Body of pancreas (tissue), 4 donors: ENCODE data around the gene MAPK7. TPM values are rescaled to one million over a fixed set of nuclear protein-coding genes. Genes with fewer than 3 reads are reported as not detected.

Experiments used
- ATAC-seq: fragments of 150-250 bp; one replicate; pipeline ENCODE4 v1.9.1; 2016
- DNase-seq, 4 donors: peaks; one replicate each; pipeline ENCODE4 v3.0.0-alpha.2; 2019
- H3K27ac ChIP-seq, 4 donors: fragments of 200-600 bp; sonication (generic); 1 replicate in 3 of 4; 2 replicates in 1 of 4; pipeline versions ENCODE4 v1.5.1 to v1.6.1; 2016 to 2019; ENCODE audit warnings: mild to moderate bottlenecking in 1 of 4, mixed read lengths in 1 of 4, moderate library complexity in 1 of 4
- H3K27me3 ChIP-seq, 2 donors: fragments of 200-600 bp; sonication (generic); one replicate each; pipeline ENCODE4 v1.6.0; 2016; ENCODE audit warnings: mild to moderate bottlenecking in 1 of 2
- H3K36me3 ChIP-seq, 2 donors: fragments of 200-600 bp; sonication (generic); replicated peaks in 1 of 2; 2 replicates each; pipeline ENCODE4 v1.5.1; 2016; ENCODE audit warnings: low read depth in 2 of 2; ENCODE audit not compliant: insufficient read depth in 1 of 2
- H3K4me1 ChIP-seq: fragments of 200-600 bp; sonication (generic); one replicate; pipeline ENCODE4 v1.6.0; 2016
- H3K4me3 ChIP-seq, 2 donors: fragments of 200-600 bp; sonication (generic); 1 replicate in 1 of 2; 2 replicates in 1 of 2; pipeline ENCODE4 v1.5.1; 2016 to 2019
- H3K9me3 ChIP-seq, 3 donors: fragments of 200-600 bp; sonication (generic); 1 replicate in 2 of 3; 2 replicates in 1 of 3; pipeline ENCODE4 v1.5.1; 2016
- POLR2A ChIP-seq, 3 donors: fragments of 450-650 bp; IDR thresholded peaks; one replicate each; pipeline ENCODE4 v1.6.1; 2016; ENCODE audit warnings: antibody characterized with exemption in 3 of 3, mild to moderate bottlenecking in 2 of 3
- WGBS, 2 donors: methylation state at CpG; one replicate each; pipeline ENCODE4 v1.1.5; 2017; 5-methylcytosine and 5-hydroxymethylcytosine counted together
- intact Hi-C: fragments of 100-400 bp; cut with DNase I; formaldehyde crosslinking; loops from one replicate; pipeline ENCODE4 v1.15.1; 2023
- total RNA-seq, 2 donors: library from RNA; depleted of rRNA; stranded (reverse); fragments of >200 nt; gene quantifications; one replicate each; pipeline ENCODE4 v1.1.0, GENCODE V29; 2016
- TF ChIP-seq, protein P1 (sequence below), 7 experiments: fragments of 450-650 bp in 4 of 7; fragments of 200-600 bp in 3 of 7; sonication (generic) in 3 of 7; IDR thresholded peaks; one replicate each; pipeline ENCODE4 v1.5.1; 2016 to 2019; ENCODE audit warnings: antibody characterized with exemption in 7 of 7

The MAPK7 gene
- total RNA-seq, 2 donors from 2014 or later: 10.1 to 29.3 TPM

DNA sequence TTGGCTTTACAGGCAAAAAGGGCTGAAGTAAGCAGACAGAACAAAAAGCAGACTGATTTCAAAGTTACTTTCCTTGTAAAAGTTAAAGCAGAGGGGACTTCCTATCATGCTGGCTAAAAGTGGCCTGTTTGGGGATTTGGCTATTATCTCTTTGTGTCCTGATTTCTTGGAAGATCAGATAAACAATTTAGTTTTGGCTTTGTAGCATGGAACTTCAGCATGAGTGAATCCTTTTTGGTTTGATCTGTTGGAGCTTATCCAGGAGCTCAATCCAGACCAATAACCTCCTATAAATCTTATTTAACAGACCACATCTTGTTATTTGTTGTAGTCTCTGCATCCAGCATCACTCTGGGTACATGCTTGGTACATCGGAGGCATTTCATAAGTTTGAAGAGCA, 23.9 kb downstream of the MAPK7 start:
- Histone ChIP-seq H3K27me3 (no peaks in the 10 kb centered on the region), H3K36me3 (no peaks in the 10 kb centered on the region), H3K9me3 (no peaks in the 10 kb centered on the region), H3K4me3 (no peak overlapping the region), H3K27ac (no peak overlapping the region), H3K4me1 (peaks cover 15% of the 10 kb centered on the region)
- 64 to 82% methylated on average over 1 of the region's 1 CpG for WGBS, 2 donors
- no peak for TF ChIP-seq POLR2A (IDR thresholded peaks at IDR 0.05)
- TF ChIP-seq, protein P1, sequence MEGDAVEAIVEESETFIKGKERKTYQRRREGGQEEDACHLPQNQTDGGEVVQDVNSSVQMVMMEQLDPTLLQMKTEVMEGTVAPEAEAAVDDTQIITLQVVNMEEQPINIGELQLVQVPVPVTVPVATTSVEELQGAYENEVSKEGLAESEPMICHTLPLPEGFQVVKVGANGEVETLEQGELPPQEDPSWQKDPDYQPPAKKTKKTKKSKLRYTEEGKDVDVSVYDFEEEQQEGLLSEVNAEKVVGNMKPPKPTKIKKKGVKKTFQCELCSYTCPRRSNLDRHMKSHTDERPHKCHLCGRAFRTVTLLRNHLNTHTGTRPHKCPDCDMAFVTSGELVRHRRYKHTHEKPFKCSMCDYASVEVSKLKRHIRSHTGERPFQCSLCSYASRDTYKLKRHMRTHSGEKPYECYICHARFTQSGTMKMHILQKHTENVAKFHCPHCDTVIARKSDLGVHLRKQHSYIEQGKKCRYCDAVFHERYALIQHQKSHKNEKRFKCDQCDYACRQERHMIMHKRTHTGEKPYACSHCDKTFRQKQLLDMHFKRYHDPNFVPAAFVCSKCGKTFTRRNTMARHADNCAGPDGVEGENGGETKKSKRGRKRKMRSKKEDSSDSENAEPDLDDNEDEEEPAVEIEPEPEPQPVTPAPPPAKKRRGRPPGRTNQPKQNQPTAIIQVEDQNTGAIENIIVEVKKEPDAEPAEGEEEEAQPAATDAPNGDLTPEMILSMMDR (IDR thresholded peaks at IDR 0.05): no peak
- DNase-seq (no peak), ATAC-seq (no peak)
- intact Hi-C loops: no loop called here

DNA sequence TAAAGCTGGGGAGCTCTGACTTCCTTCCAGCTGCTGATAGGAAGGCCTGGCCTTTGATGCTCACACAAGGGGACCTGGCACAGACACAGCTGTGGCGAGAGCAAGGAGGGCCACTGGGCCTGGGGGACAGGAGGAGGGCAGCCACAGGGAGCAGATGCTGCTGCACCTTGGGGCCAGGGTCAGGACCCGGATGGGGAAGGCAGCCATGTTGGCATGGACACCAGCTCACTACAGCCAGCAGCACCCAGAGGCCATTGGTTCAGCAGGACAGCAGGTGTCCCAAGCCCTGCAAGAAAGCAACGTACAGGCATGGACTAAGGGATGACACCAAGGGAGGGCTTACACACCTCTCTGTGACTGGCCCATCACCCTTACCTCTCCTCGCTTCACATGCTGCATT, 24.7 kb downstream of the MAPK7 start:
- no peak for ATAC-seq
- Histone ChIP-seq H3K27ac (no peak overlapping the region), H3K4me1 (peaks cover 8% of the 10 kb centered on the region), H3K27me3 (no peaks in the 10 kb centered on the region), H3K9me3 (no peaks in the 10 kb centered on the region), H3K36me3 (no peaks in the 10 kb centered on the region), H3K4me3 (no peak overlapping the region)
- intact Hi-C loops: no loop called here
- no peak for TF ChIP-seq POLR2A (IDR thresholded peaks at IDR 0.05)
- TF ChIP-seq, protein P1 (IDR thresholded peaks at IDR 0.05): no peak
- no peak for DNase-seq
- WGBS, 2 donors: 85 to 89% methylated on average over 4 of the region's 4 CpGs

DNA sequence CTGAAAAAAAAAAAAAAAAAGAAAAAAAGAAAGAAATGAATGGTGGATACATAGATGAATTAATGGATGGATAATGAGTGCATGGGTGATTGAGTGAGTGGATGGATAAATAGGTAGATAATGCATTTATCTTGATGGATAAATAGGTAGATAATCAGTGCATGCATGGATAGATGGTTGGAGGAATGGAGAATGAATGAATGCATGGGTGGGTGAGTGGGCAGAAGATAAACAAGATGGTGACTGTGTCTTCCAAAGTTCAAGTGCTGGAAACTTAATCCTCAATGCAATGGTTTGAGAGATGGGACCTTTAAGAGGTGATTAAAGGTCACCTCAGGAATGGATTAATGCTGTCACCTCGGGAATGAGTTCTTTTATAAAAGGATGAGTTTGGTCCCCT, 26.0 kb downstream of the MAPK7 start:
- no peaks in the 10 kb centered on the region for H3K4me1 ChIP-seq
- H3K36me3 ChIP-seq: no peaks in the 10 kb centered on the region
- H3K4me3 ChIP-seq: no peak overlapping the region
- H3K27me3 ChIP-seq: no peaks in the 10 kb centered on the region
- no peak for DNase-seq
- TF ChIP-seq, protein P1 (IDR thresholded peaks at IDR 0.05): no peak
- no peak for TF ChIP-seq POLR2A (IDR thresholded peaks at IDR 0.05)
- no peaks in the 10 kb centered on the region for H3K9me3 ChIP-seq
- 47 to 61% methylated on average over 1 of the region's 1 CpG for WGBS, 2 donors
- no peak for ATAC-seq
- intact Hi-C loops: no loop called here
- no peak overlapping the region for H3K27ac ChIP-seq

DNA sequence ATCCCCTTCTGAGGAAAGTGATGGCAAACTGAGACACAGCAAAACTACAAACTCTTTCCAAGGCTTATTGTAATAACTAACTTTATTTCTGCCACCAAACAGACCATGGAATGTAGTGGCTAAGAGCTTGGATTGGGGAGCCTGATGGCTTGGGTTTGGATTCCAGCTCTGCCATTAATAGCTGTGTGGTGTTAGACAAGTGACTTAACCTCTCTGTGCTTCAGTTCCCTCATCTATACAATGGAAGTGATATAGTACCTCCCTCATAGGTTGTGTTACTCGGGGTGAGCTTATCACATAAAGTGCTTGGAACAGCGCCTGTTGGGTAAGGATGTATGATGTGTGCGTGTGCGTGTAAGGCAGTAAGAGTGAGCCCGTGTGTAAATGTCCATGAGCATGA, 26.8 kb downstream of the MAPK7 start:
- no peak overlapping the region for H3K4me3 ChIP-seq
- H3K27me3 ChIP-seq: no peaks in the 10 kb centered on the region
- no peaks in the 10 kb centered on the region for H3K4me1 ChIP-seq
- ATAC-seq (no peak), DNase-seq (no peak)
- H3K27ac ChIP-seq: no peak overlapping the region
- H3K9me3 ChIP-seq: no peaks in the 10 kb centered on the region
- intact Hi-C loops: no loop called here
- WGBS, 2 donors: 80 to 84% methylated on average over 5 of the region's 5 CpGs
- H3K36me3 ChIP-seq: no peaks in the 10 kb centered on the region
- TF ChIP-seq, protein P1 (IDR thresholded peaks at IDR 0.05): no peak
- no peak for TF ChIP-seq POLR2A (IDR thresholded peaks at IDR 0.05)

DNA sequence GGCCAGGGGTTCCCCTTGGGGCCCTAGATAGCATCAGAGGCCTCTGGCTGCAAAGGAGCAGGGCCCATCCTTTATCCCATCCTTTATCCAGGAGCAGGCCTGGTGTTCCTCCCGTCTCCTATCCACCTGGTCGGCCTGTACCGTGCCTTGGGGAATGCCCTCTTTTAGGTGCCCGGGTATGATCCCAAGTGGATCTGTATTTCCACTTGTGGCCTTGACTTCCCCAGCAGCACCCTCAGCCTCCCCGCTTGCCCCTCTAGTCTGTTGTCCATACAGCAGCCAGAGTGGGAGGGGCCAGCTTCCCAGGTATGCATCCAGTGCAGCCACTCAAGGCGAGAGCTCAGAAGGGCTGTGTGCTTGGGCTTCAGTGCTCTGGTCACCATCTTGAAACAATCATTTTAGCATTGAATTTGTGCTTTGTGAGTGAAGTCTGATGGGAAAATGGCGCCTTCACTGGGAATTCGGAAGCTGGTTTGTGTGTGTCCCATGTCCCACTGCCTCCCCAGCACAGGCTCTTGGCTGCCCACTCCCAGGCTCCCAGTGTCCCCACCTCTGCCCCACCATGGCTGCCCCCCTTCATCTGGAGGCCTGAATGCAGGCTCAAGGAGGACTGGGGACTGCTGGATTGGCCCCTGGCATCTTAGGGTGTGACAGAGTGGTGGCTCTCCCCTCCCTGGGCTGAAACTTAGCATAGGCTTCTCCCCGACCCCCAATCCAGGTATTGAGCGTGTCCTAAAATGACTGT, 29.5 kb downstream of the MAPK7 start:
- no peak for DNase-seq

More for the DNA sequence above, 29.5 kb downstream of the MAPK7 start:
- H3K4me1 ChIP-seq: no peaks in the 10 kb centered on the region
- 94 to 97% methylated on average over 5 to 10 of the region's 10 CpGs for WGBS, 2 donors
- no peak overlapping the region for H3K27ac ChIP-seq
- no peaks in the 10 kb centered on the region for H3K27me3 ChIP-seq
- intact Hi-C loops: no loop called here
- H3K9me3 ChIP-seq: no peaks in the 10 kb centered on the region
- ATAC-seq: no peak
- no peak for TF ChIP-seq POLR2A (IDR thresholded peaks at IDR 0.05)
- TF ChIP-seq, protein P1 (IDR thresholded peaks at IDR 0.05): no peak
- no peak overlapping the region for H3K4me3 ChIP-seq
- no peaks in the 10 kb centered on the region for H3K36me3 ChIP-seq
